DND-41 (cell line): ENCODE measurements around the gene FAM98A.

Experiments
- CTCF ChIP-seq: IDR thresholded peaks from 2 replicates; pipeline ENCODE4 v1.5.1; 2012; ENCODE audit warnings: borderline replicate concordance, low read length, moderate library complexity, mild to moderate bottlenecking; ENCODE audit not compliant: poor library complexity, severe bottlenecking; ENCODE audit errors: extremely low read depth
- EZH2 ChIP-seq: IDR thresholded peaks from 3 replicates; pipeline ENCODE4 v1.6.1; 2012; ENCODE audit warnings: borderline replicate concordance, low read depth, mild to moderate bottlenecking, moderate library complexity, low read length, inconsistent platforms; ENCODE audit not compliant: severe bottlenecking

GRCh38 chr2:33606100-33606499, 7.0 kb upstream of the FAM98A start:
- TF ChIP-seq CTCF (no peak), EZH2 (no peak)
